Naive B cell (primary cell): ENCODE measurements around the gene ISLR. TPM values are rescaled to one million over a fixed set of nuclear protein-coding genes. Genes with fewer than 3 reads are reported as not detected.
A peak's percentile ranks its signal among the peaks of the same experiment; 100 is the strongest.

Experiments used
- ATAC-seq, 2 donors: fragments of 150-1000 bp; cut with Tn5 transposase; 2 replicates each; pipeline ENCODE4 v1.10.0; 2021; ENCODE audit warnings: low read depth in 2 of 2, mild to moderate bottlenecking in 2 of 2, moderate library complexity in 2 of 2
- DNase-seq: peaks from one replicate; pipeline ENCODE4 v3.0.0; 2022
- H3K27ac Mint-ChIP-seq, 6 donors: one replicate each; pipeline ENCODE4 v1.8.0; 2020 to 2022; ENCODE audit warnings: mild to moderate bottlenecking in 6 of 6, mixed read lengths in 6 of 6, moderate library complexity in 5 of 6, inconsistent platforms in 2 of 6
- H3K27me3 Mint-ChIP-seq, 3 donors: one replicate each; pipeline ENCODE4 v1.8.0; 2021 to 2022; ENCODE audit warnings: mixed read lengths in 3 of 3, mild to moderate bottlenecking in 1 of 3
- H3K36me3 Mint-ChIP-seq, 2 donors: one replicate each; pipeline ENCODE4 v1.8.0; 2020 to 2022; ENCODE audit warnings: mixed read lengths in 2 of 2, inconsistent platforms in 1 of 2, mild to moderate bottlenecking in 1 of 2
- H3K4me1 Mint-ChIP-seq, 3 donors: one replicate each; pipeline ENCODE4 v1.8.0; 2020 to 2022; ENCODE audit warnings: mixed read lengths in 3 of 3, inconsistent platforms in 1 of 3, mild to moderate bottlenecking in 1 of 3, moderate library complexity in 1 of 3
- H3K4me3 Mint-ChIP-seq, 8 donors: one replicate each; pipeline ENCODE4 v1.8.0; 2020 to 2022; ENCODE audit warnings: mild to moderate bottlenecking in 8 of 8, mixed read lengths in 8 of 8, moderate library complexity in 8 of 8, inconsistent platforms in 2 of 8
- H3K9me3 Mint-ChIP-seq, 7 donors: one replicate each; pipeline ENCODE4 v1.8.0; 2020 to 2022; ENCODE audit warnings: mixed read lengths in 7 of 7, mild to moderate bottlenecking in 5 of 7, inconsistent platforms in 2 of 7, moderate library complexity in 1 of 7
- polyA plus RNA-seq, 6 donors: library from polyadenylated mRNA; unstranded; fragments of 300-500 nt; fragmentation: Illumina TruSeq; gene quantifications; one replicate each; pipeline ENCODE4 v1.2.3, GENCODE V29; 2021; ENCODE audit warnings: low read depth in 6 of 6

The ISLR gene, protein sequence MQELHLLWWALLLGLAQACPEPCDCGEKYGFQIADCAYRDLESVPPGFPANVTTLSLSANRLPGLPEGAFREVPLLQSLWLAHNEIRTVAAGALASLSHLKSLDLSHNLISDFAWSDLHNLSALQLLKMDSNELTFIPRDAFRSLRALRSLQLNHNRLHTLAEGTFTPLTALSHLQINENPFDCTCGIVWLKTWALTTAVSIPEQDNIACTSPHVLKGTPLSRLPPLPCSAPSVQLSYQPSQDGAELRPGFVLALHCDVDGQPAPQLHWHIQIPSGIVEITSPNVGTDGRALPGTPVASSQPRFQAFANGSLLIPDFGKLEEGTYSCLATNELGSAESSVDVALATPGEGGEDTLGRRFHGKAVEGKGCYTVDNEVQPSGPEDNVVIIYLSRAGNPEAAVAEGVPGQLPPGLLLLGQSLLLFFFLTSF
- polyA plus RNA-seq = not detected

DNA sequence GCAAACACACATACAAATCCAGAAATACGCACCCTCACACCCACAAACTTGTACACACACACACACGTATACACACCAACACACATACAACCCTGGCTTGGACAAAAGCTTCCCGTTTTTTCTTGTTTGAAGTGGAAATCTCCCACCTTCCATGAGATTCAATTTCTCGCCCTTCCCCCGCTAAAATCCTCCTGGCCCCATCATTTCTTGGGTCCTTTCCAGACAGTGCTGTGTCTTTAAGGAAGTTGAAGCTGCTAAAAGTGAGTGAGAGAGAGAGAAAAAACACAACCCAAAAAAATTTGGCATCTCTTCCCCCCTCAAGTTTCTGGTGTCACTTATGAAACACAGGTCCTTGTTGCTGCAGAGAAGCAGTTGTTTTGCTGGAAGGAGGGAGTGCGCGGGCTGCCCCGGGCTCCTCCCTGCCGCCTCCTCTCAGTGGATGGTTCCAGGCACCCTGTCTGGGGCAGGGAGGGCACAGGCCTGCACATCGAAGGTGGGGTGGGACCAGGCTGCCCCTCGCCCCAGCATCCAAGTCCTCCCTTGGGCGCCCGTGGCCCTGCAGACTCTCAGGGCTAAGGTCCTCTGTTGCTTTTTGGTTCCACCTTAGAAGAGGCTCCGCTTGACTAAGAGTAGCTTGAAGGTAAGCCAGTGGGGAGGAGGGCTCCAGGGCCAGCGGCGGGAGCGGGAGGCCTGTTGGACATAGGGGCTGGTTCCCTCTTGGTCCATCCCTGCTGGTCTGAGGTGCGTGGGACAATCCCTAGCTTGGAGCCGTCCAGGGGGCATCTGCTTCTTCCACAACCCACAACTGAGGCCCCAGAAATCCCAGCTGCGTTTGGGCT, at the start of gene ISLR:
ISLR (plus strand) TSS at position 331 of the 839 bp plus-strand sequence. CDS start 1,149 bp downstream, outside the sequence.
- H3K4me1 Mint-ChIP-seq = no peaks in the 10 kb centered on the region
- H3K27me3 Mint-ChIP-seq = peaks cover 3 to 35% (median 19%) of the 10 kb centered on the region in 3 donors
- ATAC-seq = no peak
- no peak within 1 kb of the TSS for H3K4me3 Mint-ChIP-seq
- no peaks in the 10 kb centered on the region for H3K9me3 Mint-ChIP-seq
- no peaks in the 10 kb centered on the region for H3K36me3 Mint-ChIP-seq
- H3K27ac Mint-ChIP-seq = no peak within 1 kb of the TSS
- DNase-seq = no peak

DNA sequence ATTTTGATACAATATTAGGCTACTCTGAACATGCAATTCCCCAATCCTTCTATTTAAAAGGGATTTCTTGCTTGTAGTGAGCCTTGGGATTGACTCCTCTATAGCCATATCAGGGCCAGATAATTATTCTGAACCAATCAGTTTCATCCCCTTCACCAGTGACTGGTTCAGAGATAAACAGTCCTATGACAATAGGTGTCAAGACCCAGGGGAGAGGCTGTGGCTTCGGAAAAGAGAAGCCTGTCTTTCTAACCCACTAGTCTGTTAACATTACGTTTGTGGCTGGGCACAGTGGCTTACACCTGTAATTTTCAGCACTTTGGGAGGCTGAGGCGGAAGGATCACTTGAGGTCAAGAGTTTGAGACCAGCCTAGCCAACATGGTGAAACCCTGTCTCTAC, 49.3 kb upstream of the ISLR start:
- H3K4me1 Mint-ChIP-seq = peaks cover 48 to 77% (median 62%) of the 10 kb centered on the region in 3 donors

DNA sequence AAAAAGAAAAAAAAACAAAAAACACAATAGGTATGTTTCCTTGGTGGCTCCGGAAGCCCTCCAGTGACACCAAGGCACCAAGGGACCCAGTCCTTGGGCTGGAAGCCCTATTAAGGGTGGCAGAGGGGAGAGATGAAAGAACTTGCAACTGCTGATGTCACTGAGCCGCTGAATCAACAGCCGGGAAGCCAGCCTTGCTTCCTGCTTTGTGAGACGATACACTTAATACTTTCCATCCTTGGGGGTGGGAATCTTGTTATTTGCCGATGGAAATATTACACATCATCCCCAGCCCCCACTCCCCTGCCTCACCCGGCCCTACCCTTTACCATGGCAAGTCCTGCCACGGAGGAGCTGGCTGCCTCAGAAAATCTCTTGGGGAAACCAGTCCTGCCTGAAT, 48.8 kb upstream of the ISLR start:
- ATAC-seq = no peak
- Mint-ChIP-seq H3K27ac (no peak overlapping the region), H3K36me3 (no peaks in the 10 kb centered on the region), H3K27me3 (peaks cover 18 to 31% (median 30%) of the 10 kb centered on the region in 3 donors), H3K9me3 (peaks cover 0 to 2% (median 0%) of the 10 kb centered on the region in 7 donors), H3K4me1 (peaks cover 53 to 83% (median 68%) of the 10 kb centered on the region in 3 donors), H3K4me3 (peak overlapping the region in 1 of 8 donors; percentile 62)
- DNase-seq = no peak

More for the DNA sequence above, 49.3 kb upstream of the ISLR start:
- no peak overlapping the region for H3K27ac Mint-ChIP-seq
- H3K4me3 Mint-ChIP-seq = peak overlapping the region in 5 of 8 donors; percentile 32 to 81 (median 61)
- no peak for ATAC-seq
- H3K36me3 Mint-ChIP-seq = no peaks in the 10 kb centered on the region
- DNase-seq = no peak
- H3K9me3 Mint-ChIP-seq = peaks cover 0 to 2% (median 0%) of the 10 kb centered on the region in 7 donors
- peaks cover 13 to 25% (median 24%) of the 10 kb centered on the region in 3 donors for H3K27me3 Mint-ChIP-seq

DNA sequence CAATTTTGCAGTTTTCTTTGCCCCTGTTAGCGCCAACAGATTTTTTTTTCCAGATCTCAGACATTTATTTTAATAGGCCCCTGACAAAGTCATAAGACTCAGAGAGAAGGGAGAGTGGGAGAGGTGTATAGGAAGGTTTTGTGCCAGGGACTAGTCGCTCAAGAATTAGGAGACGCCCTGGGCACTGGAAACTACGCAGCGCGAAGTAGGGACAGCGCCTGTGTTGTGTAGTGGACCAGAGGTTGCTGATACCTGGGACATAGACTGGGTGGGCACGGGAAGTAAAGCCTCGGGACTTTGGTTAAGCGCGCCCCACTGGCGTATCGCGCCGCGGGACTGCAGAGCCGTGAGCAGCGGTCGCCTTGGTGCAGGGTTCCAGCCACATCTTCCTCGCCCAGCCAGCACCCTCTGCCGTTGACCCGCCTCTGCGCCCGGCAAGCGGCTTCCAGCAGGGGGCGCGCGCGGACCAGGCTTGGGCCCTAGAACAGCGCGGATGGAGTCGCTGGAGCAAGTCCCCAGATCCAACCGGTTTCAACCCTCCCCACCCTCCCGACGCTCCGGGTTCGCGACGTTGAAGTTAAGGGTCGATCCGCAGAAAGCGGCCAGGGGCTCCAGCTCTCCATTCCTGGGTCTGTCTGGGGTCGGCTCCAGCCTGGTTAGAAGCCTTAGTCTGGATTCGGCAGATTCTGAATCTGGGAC, 46.1 kb upstream of the ISLR start:
- Mint-ChIP-seq H3K36me3 (peaks cover 0 to 7% of the 10 kb centered on the region in 2 donors), H3K9me3 (peaks cover 0 to 7% (median 4%) of the 10 kb centered on the region in 7 donors), H3K27ac (peak overlapping the region in 1 of 6 donors; percentile 26), H3K4me3 (peak overlapping the region in 7 of 8 donors; percentile 35 to 86 (median 80)), H3K27me3 (peaks cover 43 to 57% (median 57%) of the 10 kb centered on the region in 3 donors), H3K4me1 (peaks cover 54 to 78% (median 72%) of the 10 kb centered on the region in 3 donors)
- DNase-seq = peak; percentile 75
- ATAC-seq = peak; percentile 82 to 84

DNA sequence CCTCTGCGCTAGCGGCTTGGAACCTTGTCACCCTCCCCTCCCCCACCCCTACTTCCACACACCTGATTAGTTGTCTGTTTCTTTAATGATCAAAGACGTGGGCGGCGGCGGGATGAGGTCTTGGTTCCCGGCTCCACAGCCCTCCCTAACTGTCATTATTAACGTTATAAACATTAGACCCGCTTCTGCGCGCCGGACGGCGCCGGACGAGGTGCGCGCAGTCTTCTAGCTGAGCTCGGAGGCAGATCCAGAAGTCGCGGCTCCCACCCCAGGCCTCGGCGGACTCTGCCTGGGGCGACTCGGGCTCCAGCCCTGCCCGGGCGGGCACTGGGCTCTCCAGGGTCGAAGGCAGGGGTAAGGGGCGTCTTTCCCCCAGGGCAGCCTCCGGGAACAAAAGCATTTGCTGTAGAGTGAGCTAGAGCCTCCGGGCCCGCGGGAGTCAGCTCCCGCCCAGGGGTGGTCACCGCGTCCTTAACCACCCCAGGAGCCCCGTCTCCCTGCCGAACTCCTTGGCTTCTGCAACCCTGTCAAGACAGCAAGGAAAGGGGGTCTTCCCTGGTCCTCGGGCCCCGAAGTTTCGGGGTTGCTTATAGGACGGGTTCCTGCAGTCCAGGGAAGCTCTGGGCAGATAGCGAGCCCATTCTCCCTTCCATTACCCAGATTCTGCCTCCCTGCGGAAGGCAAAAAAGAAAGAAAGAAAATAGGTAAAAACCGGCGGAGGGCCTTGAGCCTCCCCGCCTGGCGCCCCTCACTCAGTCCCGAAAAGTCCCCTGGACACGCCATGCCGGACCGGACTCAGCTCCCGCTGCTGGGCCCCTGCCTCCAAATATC, 45.3 kb upstream of the ISLR start:
- ATAC-seq = peak; percentile 16 to 22
- Mint-ChIP-seq H3K27me3 (peaks cover 48 to 64% (median 58%) of the 10 kb centered on the region in 3 donors), H3K27ac (peak overlapping the region in 3 of 6 donors; percentile 51 to 76 (median 57)), H3K4me1 (peaks cover 46 to 75% (median 70%) of the 10 kb centered on the region in 3 donors), H3K36me3 (peaks cover 0 to 7% of the 10 kb centered on the region in 2 donors), H3K9me3 (peaks cover 0 to 8% (median 6%) of the 10 kb centered on the region in 7 donors), H3K4me3 (peak overlapping the region; percentile 71 to 89 (median 80))
- DNase-seq = no peak

DNA sequence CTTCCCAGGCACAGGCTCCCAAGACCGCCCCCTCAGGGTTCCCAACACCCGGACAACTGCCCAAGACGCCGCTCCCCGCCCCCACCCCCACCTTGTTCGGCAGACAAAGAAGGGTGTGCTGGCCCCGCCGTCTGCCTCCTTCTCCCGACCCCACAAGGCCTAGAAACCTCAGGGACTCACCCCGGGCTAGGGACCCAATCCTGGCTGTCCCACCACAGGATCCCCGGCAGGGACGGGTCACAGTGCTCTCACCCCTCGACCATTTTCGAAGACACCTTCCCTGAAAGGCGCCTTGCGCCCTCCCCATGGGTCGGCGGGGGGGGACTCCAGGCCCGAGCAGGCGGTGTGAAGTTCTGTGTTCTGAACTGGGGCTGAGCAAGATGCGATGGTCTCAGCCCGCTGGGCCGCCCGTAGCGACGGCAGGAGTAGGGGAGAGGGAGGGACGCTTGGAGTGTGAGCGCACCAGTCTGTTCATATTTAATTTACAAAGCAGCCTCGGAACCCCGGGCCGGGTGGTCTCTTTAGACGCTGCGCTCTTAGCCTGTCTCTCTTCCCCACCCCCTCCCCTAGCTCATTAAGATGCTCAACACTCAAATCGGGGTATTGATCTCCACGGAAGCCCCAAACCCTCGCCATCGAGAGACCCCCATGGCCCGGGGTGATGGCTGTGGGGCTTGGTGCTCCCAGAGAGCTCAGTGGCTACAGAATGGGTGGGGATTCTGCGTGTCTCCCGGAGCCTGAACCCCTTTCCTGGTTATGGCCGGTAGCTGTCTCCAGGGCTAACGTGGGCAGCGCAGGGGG, 44.5 kb upstream of the ISLR start:
- peak overlapping the region; percentile 64 to 89 (median 79) for H3K4me3 Mint-ChIP-seq
- peaks cover 39 to 67% (median 64%) of the 10 kb centered on the region in 3 donors for H3K4me1 Mint-ChIP-seq
- DNase-seq (no peak), ATAC-seq (no peak)
- H3K27me3 Mint-ChIP-seq = peaks cover 48 to 70% (median 58%) of the 10 kb centered on the region in 3 donors
- H3K9me3 Mint-ChIP-seq = peaks cover 0 to 8% (median 6%) of the 10 kb centered on the region in 7 donors
- peak overlapping the region in 5 of 6 donors; percentile 38 to 95 (median 73) for H3K27ac Mint-ChIP-seq
- peaks cover 0 to 7% of the 10 kb centered on the region in 2 donors for H3K36me3 Mint-ChIP-seq

DNA sequence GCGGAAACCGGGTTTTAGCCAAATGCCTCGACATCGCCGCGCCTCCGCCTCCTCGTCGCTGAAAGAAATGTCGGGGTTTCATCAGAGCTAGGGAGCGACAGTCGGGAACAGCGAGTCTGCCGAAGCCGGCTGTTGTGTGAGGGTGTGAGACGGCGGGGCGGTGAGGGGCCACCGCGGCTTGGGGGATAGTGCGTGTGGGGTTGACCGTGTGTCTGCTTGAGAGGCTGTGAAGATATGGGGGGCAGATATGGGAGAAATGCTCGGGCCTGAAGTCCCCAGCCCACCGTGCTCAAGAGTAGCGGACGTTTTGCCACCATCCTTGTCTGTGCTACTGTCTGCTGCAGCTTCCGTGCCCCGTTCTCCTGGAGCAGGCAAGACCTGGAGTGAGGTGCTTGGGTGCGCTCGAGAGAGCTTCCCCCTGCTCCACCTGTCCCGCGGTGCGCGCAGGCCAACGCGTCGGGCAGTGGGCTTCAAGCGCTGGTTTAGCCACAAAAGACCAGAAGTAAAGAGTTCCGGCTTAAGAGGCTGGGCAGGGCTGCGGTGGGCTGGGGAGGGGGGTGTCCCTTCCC, 43.8 kb upstream of the ISLR start:
- ATAC-seq (no peak), DNase-seq (no peak)
- Mint-ChIP-seq H3K36me3 (peaks cover 0 to 7% of the 10 kb centered on the region in 2 donors), H3K27me3 (peaks cover 52 to 75% (median 63%) of the 10 kb centered on the region in 3 donors), H3K4me1 (peaks cover 39 to 64% (median 63%) of the 10 kb centered on the region in 3 donors), H3K9me3 (peaks cover 0 to 8% (median 7%) of the 10 kb centered on the region in 7 donors), H3K27ac (peak overlapping the region in 3 of 6 donors; percentile 73 to 95 (median 82)), H3K4me3 (peak overlapping the region; percentile 46 to 89 (median 79))

DNA sequence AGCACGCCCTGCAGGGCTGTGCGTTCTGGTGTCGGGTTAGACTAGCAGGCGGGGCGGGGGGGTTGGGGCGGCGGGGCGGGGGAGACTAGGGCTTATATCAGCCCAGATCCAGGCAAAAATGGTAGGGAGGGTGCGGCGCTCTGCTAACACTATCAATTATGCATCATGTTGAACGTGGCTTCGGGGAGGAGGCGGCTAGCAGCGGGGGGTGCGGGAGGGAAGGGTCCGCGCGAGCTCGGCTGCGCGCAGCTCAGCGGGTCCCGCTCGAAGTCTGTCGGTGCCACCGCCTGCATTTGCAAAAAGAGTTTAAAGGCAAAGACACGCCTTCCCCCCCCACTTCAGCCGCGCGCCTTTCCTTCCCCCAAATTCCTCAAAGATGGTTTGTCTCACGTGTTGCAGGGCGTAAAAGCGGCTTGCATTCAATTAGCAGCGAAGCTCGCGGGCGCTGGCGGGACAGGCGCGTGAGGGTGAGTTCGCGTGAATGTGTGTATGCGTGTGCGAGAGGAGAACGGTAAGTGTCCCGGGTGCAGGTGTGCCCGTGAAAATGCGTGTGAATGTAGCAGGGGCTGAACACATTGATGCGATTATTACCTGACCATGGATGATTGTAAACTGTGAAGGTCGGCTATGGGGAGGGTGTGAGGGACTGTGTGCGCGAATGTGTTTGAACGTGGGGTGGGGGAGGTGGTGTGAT, 43.2 kb upstream of the ISLR start, which contains the start of gene ISLR2:
ISLR2 (plus strand) TSS at position 432 of the 694 bp plus-strand sequence. CDS start 2,169 bp downstream, outside the sequence.
- peaks cover 57 to 81% (median 69%) of the 10 kb centered on the region in 3 donors for H3K27me3 Mint-ChIP-seq
- peaks cover 45 to 69% (median 63%) of the 10 kb centered on the region in 3 donors for H3K4me1 Mint-ChIP-seq
- DNase-seq = no peak
- H3K9me3 Mint-ChIP-seq = peaks cover 0 to 12% (median 7%) of the 10 kb centered on the region in 7 donors
- peak within 1 kb of the TSS in 4 of 6 donors; percentile 82 to 99 (median 94) for H3K27ac Mint-ChIP-seq
- no peak for ATAC-seq
- peaks cover 0 to 7% of the 10 kb centered on the region in 2 donors for H3K36me3 Mint-ChIP-seq
- peak within 1 kb of the TSS; percentile 60 to 89 (median 79) for H3K4me3 Mint-ChIP-seq

DNA sequence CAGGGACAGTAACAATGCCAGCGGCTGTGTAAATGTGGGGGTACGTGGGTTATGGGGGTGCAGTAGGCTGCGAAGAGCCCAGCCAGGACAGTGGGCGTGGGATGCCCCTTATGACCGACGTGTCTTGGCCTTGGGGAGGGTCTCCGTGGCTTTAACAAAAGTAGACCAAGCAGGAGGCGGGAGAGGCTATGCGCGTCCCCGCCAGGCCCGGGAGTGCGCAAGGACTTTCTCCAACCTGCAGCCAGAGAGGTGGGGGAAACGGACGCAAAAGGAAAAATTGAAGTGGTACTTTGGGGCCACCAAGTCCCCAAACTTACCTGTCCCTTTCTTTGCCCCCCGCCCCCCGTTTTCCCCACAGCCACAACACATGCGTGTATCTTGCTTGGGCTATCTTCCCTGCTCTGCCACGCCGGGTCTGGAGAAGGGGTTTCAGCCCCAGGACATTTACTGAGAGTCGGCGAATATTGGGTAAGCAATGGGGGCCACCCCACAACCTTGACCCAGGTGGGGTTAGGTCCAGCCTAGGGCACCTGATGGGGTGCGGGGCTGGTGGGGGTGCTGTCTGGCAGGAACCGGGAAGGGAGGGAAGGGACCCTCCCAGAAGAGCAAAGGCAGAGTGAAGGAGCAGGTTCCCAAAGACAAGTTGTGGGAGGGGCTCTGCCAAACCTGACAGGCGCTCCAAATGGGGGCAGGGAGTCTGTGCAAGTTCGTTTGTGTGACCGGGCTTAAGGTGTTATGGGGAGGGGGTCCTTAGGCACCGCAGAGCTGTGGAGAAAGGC, 42.5 kb upstream of the ISLR start:
- peak overlapping the region in 4 of 6 donors; percentile 82 to 99 (median 94) for H3K27ac Mint-ChIP-seq

More for the DNA sequence above, 42.5 kb upstream of the ISLR start:
- Mint-ChIP-seq H3K9me3 (peaks cover 0 to 12% (median 7%) of the 10 kb centered on the region in 7 donors), H3K4me3 (peak overlapping the region in 7 of 8 donors; percentile 49 to 85 (median 77)), H3K4me1 (peaks cover 45 to 73% (median 67%) of the 10 kb centered on the region in 3 donors), H3K36me3 (peaks cover 0 to 7% of the 10 kb centered on the region in 2 donors), H3K27me3 (peaks cover 57 to 89% (median 70%) of the 10 kb centered on the region in 3 donors)
- ATAC-seq = no peak
- DNase-seq = no peak
